GM19452 (cell line): Measurements from ENCODE around the gene CCBE1.

Experiments
- ATAC-seq: cut with Tn5 transposase; IDR thresholded peaks from one replicate; pipeline ENCODE4 v1.9.1; 2021; ENCODE audit not compliant: unreplicated experiment

The CCBE1 gene

DNA sequence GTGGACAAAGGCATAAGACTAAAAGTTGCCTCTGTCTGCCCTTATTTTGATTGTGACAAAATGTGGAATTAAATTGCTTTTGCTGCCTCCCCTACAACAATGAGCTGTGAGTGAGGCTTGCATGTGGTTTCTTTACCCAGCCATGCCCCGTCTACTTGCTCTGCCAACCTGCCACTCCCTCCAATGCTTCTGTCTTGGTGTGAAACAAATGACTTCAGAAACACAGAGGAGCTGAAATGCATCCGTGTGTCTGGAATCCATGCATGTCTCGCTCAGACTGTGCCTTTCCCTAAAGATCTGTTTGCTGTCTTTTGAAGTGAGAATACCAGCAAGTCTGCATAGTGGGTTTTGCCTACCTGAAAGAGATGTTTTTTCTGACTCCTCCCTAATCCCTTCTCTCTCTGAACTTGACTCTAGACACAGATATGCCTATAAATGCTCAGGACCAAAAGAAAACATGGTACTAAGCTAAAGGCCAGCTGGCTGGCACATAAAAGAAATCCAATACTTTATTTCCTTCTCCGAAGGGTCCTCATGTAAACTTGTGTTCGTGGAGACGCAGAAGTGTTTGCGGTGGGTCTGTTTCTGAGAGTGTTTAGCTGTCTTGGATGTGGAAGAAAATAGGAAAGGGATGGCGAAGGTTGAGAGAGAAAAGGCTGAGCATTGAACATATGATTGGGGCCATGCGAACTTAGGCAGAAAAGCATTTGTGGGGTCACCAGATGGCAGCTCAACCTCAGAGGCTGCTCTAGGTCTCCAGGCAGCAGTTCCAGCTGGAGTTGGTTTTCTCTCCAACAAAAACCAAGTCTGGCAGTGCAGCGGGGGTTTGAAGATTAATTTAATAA, 120.5 kb downstream of the CCBE1 start:
- ATAC-seq, result no peak

DNA sequence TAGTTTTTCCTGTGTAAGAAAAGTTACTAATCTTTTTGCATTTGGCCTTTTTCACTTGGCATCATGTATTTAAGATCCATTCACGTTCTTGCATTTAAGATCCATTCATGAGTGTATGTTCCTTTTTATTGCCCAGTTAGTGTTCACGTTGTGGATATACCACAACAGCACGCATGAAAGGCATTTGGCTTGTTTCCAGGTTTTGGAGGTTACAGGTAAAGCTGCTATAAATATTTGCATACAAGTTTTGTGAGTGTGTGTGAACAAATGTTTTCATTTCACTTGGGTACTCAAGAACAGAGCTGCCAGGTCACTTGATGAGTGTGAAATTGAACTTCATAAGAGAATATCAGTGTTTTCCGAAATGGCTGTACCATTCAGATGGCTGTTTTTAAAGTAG, 121.2 kb downstream of the CCBE1 start:
- ATAC-seq, result no peak

DNA sequence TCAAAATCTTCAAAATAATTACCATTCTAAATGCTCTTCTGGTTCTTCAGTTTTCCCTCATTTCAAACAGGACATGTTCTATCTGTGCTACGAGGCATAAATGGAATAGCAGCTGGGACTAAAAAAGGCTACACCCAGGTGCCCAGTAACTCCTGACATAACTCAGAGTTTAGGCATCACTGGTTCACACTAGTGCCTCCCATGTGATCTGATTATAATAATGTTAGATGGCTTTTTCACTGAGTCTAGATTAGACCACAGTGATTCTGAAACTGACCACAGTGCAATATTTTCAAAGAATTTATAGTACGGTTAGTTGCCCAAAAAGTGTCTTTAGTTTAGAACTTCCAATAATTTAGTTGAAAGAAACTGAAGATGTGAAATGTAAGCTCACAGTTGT, 123.3 kb downstream of the CCBE1 start:
- no peak for ATAC-seq

DNA sequence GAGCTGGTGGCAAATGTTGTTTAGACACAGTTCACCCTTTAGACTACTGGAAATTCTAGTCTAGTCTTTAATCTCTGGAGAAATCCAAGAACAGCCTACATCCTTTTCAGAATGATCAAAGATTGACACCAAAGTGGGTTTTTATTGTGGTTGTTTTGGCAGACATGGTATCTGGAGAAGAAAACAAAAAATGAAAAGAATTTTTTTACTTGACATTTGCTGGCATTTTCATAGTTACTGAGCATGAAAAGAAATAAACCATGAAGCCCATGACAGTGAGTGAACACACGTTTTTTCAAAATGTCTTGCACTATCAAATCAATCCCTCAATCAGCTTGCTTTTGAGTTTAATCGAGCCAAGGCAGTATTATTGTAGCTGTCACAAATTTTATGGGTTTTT, 125.3 kb downstream of the CCBE1 start:
- no peak for ATAC-seq

DNA sequence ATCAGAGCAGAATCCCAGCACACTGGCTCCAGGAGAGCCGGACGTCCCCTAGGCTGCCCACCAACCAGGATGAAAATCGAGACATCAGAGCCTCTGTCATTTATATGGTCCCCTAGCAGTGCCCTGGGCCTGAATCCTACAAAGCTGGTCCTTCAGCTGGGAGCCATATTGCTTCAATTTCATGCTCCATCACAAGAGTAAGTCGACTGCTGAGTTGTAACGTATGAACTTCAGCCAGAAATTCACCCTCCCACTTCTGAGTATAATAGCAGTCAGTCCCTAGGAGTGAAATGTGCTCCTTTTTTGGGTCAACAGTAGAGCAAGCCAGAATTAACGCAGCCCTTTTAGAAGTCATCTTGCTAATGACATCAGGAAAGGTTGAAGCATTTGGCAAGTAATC, 126.4 kb downstream of the CCBE1 start:
- no peak for ATAC-seq

DNA sequence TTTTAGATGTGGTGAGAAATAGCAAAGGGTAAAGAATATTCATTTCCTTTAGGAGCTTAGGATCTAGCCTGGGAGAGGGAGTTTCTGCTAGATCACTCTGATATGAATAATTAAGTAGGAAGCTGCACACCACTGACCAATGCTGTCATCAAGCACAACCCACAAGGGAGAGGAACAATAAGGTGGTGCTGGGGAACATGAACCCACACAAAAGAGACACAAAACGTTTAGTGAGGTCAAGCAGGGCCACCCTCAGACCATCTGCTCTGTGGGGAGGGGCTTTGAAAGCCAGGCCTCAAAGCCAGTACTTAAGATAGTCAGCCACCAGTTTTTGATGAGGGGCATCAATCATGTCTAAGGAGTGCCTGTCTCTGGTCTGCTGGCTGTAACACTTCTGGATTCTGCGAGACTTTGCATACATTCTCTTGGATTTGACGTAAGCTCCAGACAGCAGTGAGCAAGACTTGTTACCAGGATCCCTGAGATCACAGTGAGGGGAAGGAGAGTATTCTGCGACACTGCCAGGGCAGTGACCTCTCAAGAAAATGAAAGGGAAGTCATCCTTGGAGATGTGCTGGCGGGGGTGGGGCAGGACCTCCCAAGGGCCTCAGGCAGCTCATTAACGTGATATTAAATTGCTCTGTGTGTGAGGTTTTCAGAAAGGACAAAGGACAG, 127.0 kb downstream of the CCBE1 start:
- ATAC-seq, result no peak

DNA sequence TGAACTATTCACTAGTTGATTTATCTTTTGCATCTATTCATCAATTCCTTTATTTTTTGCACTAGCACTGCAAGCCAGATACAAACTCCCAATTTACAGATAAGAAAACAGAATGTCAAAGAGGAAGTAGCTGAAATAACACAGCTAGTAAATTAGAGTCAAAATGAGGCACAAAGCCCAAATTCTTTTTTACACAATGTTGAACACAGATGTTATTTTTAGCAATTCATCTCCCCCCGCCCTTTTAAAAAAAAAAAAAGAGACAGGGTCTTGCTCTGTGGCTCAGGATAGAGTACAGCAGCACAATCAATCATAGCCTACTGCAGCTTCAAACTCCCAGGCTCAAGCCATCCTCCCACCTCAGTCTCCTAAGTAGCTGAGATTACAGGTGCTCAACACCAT, 127.8 kb downstream of the CCBE1 start:
- ATAC-seq, result no peak

DNA sequence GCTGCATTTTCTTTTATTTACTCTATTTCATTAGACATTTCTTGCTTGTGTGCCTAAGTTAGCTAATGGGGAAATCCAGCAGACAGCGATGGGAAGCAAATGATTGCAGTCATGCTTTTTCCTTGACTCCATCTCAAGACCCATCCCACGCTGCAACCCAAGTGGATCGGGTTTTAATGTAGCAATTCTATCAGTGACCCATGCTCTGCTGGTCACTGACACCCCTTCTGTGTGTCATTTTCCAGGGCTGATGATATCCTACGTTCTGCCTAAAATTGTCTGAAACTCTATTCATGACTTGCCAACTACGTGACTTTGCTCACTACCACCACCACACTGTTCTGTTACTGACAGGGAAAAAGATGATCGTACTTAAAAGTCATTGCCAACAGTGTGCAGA, 129.8 kb downstream of the CCBE1 start:
- no peak for ATAC-seq

DNA sequence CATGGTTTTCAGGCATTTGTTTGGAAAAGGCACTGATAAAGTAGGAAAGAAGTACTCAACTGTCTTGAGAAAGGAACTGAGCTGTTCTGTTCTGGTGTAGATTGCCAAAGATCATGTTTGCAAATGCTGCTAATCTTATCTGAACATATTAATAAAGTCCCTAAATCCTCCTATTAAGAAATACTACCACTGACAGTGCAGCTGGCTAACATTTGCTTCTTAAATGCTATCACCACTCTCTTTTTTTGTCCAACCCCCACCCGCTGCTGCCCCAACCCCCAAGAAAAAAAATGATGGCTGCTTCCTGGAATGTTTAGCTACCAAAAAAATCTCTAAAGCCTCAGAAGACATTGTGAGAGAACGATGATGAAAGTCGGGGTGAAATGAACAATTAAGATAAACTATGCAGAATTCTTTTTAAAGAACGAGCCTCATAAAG, 130.7 kb downstream of the CCBE1 start:
- no peak for ATAC-seq

DNA sequence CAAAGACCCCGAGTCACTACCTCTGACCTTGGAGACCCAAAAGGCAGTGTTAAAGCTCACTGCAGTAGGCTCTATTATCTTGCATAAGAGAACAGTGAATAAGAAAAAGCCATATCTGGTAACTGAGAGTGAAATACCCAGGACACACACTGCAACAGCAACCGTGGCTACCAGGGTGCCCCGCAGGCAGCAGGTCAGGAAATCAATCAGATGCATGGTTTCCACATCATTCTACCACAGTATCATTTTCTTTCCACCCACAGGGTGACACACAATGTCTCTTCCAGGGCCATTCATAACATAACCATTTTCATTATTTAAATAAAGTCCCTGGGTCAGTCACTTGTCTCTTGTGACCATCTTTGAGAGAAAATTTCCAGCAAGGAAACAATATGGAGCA, 131.3 kb downstream of the CCBE1 start:
- ATAC-seq, result no peak

DNA sequence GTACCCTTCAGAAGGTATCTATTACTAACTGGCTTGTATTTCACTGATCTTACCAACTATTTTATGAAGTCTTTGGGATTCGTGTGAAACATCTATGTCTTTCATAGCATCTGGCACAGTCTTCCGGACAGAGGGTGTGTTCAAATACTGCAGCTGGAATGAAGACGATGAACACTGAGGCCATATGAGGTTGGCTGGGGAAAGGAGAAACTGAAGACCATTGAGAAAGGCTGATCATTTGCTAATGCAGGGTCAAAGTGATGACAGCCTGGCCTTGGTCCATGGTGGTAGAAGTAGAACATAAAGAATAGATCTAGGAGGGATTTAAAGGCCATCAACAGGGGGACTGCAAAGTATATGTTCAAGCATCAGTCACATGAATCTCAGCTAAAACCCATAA, 132.7 kb downstream of the CCBE1 start:
- no peak for ATAC-seq

DNA sequence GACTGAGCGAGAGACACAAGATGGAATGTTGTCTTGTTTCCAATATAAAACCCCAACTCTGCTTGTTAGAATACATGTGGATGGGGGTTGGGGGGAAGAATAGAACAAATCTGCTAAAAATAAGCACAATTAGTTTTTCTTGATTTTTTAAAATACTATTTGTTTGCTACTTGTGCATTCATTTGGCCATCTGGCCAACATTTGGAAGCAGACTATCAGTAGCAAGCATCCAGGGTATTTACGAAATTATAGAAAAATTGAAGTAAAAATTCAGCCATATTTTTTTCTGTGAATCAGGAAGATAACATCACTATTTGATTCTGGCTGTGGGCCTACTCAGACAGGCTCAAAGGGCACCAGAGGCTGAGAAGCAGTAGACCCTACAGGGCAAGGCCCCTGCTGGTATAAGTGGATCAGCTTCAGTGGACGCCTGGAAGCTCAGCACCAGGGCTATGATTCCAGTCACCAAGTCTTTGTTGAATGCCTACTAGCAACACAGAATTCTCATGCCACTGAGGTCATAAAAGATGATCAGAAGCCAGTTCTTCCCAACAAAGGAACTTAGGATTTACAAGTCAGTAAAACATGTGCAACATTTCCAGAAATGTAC, 133.9 kb downstream of the CCBE1 start:
- no peak for ATAC-seq

DNA sequence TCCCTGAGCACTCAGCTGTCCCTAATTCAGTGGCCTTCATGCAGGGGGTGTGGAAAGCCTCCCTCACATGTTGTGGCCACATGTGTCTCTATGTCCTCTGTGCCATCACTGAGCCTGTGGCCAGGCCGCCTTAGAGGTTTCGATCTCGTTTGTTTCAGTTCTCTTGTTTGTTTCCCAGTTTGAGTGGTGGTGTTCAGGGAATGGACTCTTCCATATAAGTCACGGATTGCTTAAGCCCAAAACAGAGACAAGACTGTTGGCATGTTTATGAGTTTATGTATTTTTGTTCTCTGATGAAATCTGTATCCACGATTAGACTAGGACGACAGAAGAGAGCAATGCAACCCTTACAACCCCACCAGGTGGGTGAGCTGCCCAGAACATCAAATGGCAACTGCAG, 134.5 kb downstream of the CCBE1 start:
- ATAC-seq, result no peak

DNA sequence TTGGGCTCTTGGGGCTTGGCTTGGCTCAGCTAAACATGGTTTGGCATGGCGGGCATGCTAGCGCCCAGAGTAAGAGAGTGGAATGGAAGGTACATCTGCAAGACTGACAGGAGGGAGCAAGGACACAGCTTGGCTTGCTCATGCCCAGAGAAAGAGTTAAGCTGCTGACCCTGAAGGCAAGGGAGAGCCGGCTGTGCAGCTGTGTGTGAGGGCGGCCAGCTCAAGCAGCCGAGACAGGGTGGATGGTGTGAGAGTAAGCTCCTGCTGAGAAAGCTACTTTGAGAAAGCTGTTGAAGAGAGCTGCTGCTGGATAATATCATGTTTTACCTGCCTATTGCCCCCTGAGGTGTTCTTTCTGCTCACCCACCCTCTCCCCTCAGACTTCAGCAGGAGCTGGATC, 135.6 kb downstream of the CCBE1 start:
- ATAC-seq, result no peak

DNA sequence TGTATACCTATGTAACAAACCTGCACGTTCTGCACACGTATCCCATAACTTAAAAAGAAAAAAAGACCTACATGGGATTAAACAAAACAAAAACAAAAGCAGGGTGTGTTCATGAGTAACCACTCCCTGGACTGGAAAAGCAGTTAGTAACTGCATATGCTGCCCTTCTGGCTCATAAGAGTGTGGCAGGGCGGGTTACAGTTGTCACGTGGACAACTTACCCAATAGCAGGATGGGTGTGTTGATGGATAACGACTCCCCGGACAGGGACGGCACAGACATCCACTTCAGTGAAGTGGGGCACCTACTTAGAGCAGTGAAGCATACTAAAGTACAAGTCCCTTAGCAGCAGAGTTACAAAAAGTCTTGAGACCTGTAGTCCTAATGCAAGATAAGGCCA, 136.7 kb downstream of the CCBE1 start:
- ATAC-seq, result no peak

DNA sequence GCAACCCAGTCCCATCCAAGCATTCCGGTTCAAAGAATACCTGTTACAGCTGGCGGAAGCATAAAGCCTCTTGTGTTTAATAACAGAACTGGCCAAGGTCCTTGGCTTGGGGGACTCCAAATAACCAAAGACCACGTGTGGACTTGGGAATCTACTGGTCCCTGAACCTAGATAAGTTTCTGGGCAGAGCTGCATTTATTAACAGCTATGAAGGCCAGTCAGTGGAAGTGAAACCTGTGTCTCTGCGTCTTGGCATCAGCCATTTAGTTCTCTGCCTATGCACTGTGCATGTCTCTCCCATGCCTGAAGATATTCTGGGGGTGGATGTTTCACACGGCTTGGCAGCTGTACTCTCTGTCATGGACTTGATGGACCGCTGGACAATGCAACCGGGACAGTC, 137.7 kb downstream of the CCBE1 start:
- no peak for ATAC-seq

DNA sequence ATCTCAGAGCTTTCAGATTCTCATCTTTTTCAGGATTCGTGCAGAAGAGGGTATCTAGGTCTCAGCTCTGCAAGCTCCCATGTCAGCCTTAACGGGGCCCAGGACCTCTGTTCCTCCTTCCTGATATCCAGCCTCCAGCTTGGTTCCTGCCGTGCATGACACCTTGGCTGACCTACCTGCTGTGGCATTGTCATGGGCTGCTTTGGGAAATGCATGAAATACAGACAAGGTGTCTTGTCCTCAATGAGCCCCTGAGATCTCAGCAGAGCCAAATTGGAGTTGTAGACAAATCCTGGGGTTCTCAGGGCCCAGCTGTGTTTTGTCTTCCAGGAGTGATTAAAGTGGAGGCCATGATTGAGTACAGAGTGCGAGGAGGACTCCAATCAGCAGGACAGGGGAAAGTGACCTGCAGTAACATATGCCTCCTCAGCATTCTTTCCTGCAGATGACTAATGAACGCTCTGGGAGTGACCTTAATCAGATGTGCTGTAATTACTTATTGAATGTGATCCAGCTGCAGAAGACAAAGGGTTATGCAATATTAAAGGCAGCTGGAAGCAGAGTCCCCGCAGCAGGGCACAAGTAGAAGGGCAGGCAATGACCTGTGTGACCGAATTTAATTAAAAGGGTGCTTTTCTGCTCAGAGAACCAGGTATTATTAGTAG, 141.1 kb downstream of the CCBE1 start:
- no peak for ATAC-seq

DNA sequence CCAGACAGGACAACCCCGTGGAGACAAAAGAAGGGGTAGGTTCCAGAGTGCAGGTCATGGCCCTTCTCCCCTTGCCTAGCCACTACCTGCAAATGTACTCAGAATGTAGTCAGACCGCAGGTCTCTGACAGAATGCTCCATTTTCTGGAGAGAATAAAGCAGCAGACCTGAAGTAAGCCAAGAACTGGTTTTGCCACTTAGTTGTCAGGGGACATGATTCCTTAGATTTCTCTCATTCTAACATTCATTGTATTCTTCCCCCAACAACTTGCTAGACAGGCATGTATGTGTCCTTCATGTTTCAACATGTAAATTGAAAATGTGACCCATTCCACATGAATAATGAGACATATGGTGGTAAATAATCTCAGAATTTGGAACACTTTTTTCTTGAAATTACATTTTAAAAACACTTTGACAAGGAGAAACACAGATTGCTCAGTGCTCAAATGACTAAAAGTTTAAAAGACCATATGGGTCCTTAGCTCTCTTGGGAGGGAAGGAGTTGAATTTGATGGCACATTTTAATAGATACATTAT, 142.4 kb downstream of the CCBE1 start:
- ATAC-seq, result no peak

DNA sequence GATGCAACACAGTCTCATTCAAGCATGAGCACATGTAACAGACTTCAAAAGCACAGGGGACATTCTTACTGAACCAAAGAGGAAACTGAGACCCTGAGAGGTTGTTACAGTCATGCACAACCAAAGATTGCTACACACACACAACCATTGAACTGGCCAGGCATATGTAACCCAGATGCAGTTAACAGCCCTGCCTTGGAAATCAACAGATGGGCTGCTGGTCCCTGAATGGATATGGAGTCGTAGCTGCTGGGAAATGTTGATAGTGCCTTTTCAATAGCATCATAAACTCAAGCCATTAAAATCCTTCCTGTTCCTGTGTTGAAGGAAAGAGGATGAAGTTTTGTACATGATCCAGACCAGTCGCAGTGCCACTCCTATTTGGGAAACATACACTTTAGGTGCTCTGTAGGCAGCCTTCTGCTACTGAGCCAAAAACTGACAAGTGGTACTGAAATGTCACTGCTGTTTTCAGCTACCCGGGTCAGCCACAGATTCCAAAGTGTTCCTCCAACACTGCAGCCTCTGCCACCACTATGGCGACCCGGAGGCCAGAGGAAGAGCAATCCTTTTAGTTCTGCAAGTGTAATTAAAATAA, 143.9 kb downstream of the CCBE1 start:
- ATAC-seq, result no peak

DNA sequence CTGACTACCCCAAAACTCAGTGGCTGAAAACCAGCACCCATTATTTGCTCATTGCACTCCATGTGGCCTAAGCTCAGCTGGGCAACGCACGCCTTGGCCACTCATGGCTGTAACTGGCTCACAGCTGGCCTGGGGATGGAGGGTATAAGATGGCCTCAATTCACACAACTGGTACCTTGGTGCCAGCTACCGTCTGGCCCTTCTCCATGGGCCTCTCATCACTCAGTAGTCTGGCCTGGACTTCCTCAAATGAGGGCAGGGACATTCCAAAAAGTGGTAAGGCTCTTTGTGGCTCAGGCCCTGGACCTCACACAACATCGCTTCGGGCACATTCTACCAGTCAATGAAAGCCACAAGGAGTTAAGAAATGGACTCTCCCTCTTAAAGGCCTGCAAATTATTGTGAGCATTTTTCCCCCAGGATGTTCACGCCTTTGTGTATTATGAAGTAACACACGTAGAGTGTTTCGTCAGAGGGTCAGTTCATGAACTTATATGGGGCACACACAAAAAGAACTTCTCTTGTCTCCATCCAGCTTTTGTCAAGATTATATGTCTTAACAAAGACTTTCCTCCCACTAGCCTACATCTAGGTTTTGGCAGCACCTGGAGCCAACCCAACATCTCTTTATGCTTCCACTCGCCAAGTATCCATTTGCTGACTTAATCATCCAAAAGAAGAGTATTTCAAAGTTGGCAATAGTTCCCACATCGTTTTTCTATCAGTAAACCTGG, 145.2 kb downstream of the CCBE1 start:
- no peak for ATAC-seq
